ENCODE data around the gene HNRNPH1. TPM values are rescaled to one million over a fixed set of nuclear protein-coding genes. Genes with fewer than 3 reads are reported as not detected.

Gene HNRNPH1
- total and polyA plus RNA-seq, 2 of the 8 experiments (the other 6 are each of a cell fraction or from before 2014, with no cell fraction given): 170 to 735 TPM

GRCh38 chr5:179577286-179577960, 46.0 kb downstream of the HNRNPH1 start:
- WGBS, 2 experiments (ENCODE audit: extremely low coverage in 1 of 2, insufficient coverage in 1 of 2, insufficient read length in 1 of 2, insufficient replicate concordance in 2 of 2, low coverage in 1 of 2, low lambda C conversion rate in 2 of 2, missing lambda C conversion rate in 1 of 2): 96% methylated on average over 16 of the region's 42 CpGs; no CpG with 5 or more reads in 1 of the 2 experiments
- CTCF ChIA-PET (ENCODE audit: partially characterized antibody): no interaction called here

More at GRCh38 chr5:179577286-179577960, 46.0 kb downstream of the HNRNPH1 start:
- no peak overlapping the region for H2BK15ac ChIP-seq (ENCODE audit: low read length)
- H3K18ac ChIP-seq (ENCODE audit: extremely low read depth, low read length): no peak overlapping the region
- no peaks in the 10 kb centered on the region for H4K20me1 ChIP-seq (replicated peaks in 1 of 2; ENCODE audit: control insufficient read depth in 1 of 2, insufficient read depth in 2 of 2, low read length in 2 of 2)
- H3K9ac ChIP-seq (replicated peaks in 1 of 4; ENCODE audit: extremely low read depth in 1 of 4, low read depth in 3 of 4, low read length in 3 of 4): no peak overlapping the region
- H3K4ac ChIP-seq (replicated peaks; ENCODE audit: insufficient read length, low read depth, low read length): no peak overlapping the region
- no peaks in the 10 kb centered on the region for H3K79me1 ChIP-seq (ENCODE audit: low read depth, low read length)
- H3K79me2 ChIP-seq (ENCODE audit: control insufficient read depth in 1 of 2, insufficient read depth in 2 of 2, low read length in 2 of 2): no peaks in the 10 kb centered on the region
- no peak overlapping the region for H3K23ac ChIP-seq (ENCODE audit: insufficient read length)
- peaks cover 12 to 60% (median 22%) of the 10 kb centered on the region in 4 experiments; a peak in 7 of 8 replicates for H3K36me3 ChIP-seq (ENCODE audit: control insufficient read depth in 2 of 4, insufficient read depth in 4 of 4, low read length in 3 of 4)
- H4K91ac ChIP-seq (replicated peaks; ENCODE audit: insufficient read length, low read length): no peak overlapping the region
- no peak for FAIRE-seq
- no peak overlapping the region for H3K14ac ChIP-seq (ENCODE audit: insufficient read length)
- H4K8ac ChIP-seq (ENCODE audit: extremely low read depth, insufficient read depth, low read length): no peak overlapping the region
- H2AK5ac ChIP-seq (ENCODE audit: low read depth, low read length): no peak overlapping the region
- H3K9me3 ChIP-seq (ENCODE audit: insufficient read depth in 2 of 2, low read depth in 1 of 2, low read length in 1 of 2): no peaks in the 10 kb centered on the region
- H2BK5ac ChIP-seq (ENCODE audit: low read depth, low read length): no peak overlapping the region
- H2BK120ac ChIP-seq (replicated peaks; ENCODE audit: low read depth, low read length): no peak overlapping the region
- DNase-seq (ENCODE audit: low read depth in 1 of 2, low spot score in 2 of 2): no peak
- H3K27ac ChIP-seq (ENCODE audit: low read depth, low read length): no peak overlapping the region
- POLR2A ChIA-PET (ENCODE audit: partially characterized antibody): no interaction called here
- no peak overlapping the region for H3K4me3 ChIP-seq (ENCODE audit: extremely low read depth in 1 of 4, insufficient read depth in 2 of 4, low read depth in 3 of 4, low read length in 4 of 4)
- no peaks in the 10 kb centered on the region for H3K23me2 ChIP-seq (ENCODE audit: low read depth, low read length)
- H2BK12ac ChIP-seq (ENCODE audit: low read depth, low read length): no peak overlapping the region
- no peak overlapping the region for H4K5ac ChIP-seq (ENCODE audit: insufficient read length, low read depth, low read length)
- H3K27me3 ChIP-seq (replicated peaks in 1 of 4; ENCODE audit: control insufficient read depth in 3 of 4, extremely low read depth in 1 of 4, insufficient read depth in 3 of 4, low read length in 3 of 4): no peaks in the 10 kb centered on the region
- no peak overlapping the region for H2AFZ ChIP-seq (ENCODE audit: low read length)
- no peaks in the 10 kb centered on the region for H3K4me1 ChIP-seq (replicated peaks in 1 of 4; ENCODE audit: control insufficient read depth in 3 of 4, insufficient read depth in 4 of 4, low read length in 3 of 4)
- H3K56ac ChIP-seq (replicated peaks; ENCODE audit: insufficient read length, low read depth, low read length): no peak overlapping the region
- no peak overlapping the region for H3K4me2 ChIP-seq (ENCODE audit: insufficient read depth in 1 of 2, low read depth in 2 of 2, low read length in 2 of 2)
- no peak overlapping the region for H2BK20ac ChIP-seq (ENCODE audit: low read length)
- no peak for TF ChIP-seq RNF2 (IDR thresholded peaks at IDR 0.05; ENCODE audit: borderline replicate concordance, low read depth, low read length, missing control alignments, poor library complexity, severe bottlenecking)
- no peak for TF ChIP-seq SP4 (IDR thresholded peaks at IDR 0.05; ENCODE audit: low read length)
- no peak for TF ChIP-seq MAX (IDR thresholded peaks at IDR 0.05)
- TF ChIP-seq TEAD4 (IDR thresholded peaks at IDR 0.05; ENCODE audit: low read depth, low read length): no peak
- TF ChIP-seq POU5F1 (IDR thresholded peaks at IDR 0.05; ENCODE audit: low read depth, low read length): no peak
- no peak for TF ChIP-seq FOSL1 (IDR thresholded peaks at IDR 0.05; ENCODE audit: insufficient read depth, low read depth, low read length)
- no peak for TF ChIP-seq CEBPB (IDR thresholded peaks at IDR 0.05; ENCODE audit: low read depth, low read length)
- no peak for TF ChIP-seq RXRA (IDR thresholded peaks at IDR 0.05; ENCODE audit: insufficient read depth, low read depth, low read length)
- TF ChIP-seq CBX5 (IDR thresholded peaks at IDR 0.05; ENCODE audit: low read depth, low read length): no peak
- TF ChIP-seq RAD21 (IDR thresholded peaks at IDR 0.05 in 1 of 2, conservative IDR thresholded peaks at IDR 0.05 in 1 of 2; ENCODE audit: low read depth in 2 of 2, low read length in 2 of 2): no peak
- TF ChIP-seq GTF2F1 (IDR thresholded peaks at IDR 0.05; ENCODE audit: borderline replicate concordance, low read depth, low read length): no peak
- no peak for TF ChIP-seq EZH2 (IDR thresholded peaks at IDR 0.05; ENCODE audit: low read depth, low read length, severe bottlenecking)
- TF ChIP-seq KDM1A (IDR thresholded peaks at IDR 0.05; ENCODE audit: borderline replicate concordance, low read length): no peak

All from H1 (cell line).